ENCODE data around the gene DSCAML1. TPM values are rescaled to one million over a fixed set of nuclear protein-coding genes. Genes with fewer than 3 reads are reported as not detected.

DSCAML1 gene
- total RNA-seq, 2 experiments from 2014 or later = not detected

DNA sequence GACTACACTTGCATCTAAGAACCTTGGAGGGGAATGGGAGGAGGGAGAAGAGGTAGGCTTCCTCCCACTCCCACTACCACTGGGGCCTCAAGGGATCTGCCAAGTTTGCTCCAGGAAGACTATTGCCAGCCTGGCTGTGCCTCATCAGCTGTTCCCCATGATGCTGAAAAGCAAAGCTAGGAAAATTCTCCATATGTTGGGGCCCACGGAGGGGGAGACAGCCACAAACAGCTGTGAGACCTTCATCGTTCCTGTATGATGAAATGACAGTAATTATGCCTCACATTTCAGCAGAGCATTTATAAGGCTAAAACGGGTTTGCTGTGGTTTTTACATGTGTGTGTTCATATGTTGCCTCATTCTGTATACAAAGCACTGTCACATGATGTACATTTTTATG is 6.7 kb downstream of the DSCAML1 start:
- Histone ChIP-seq H3K36me3 (ENCODE audit: insufficient read depth, low read length) (no peaks in the 10 kb centered on the region), H4K20me1 (ENCODE audit: insufficient read depth, low read length) (no peaks in the 10 kb centered on the region), H3K4me1 (ENCODE audit: insufficient read depth, low read length, poor library complexity, severe bottlenecking) (no peaks in the 10 kb centered on the region), H3K4me3 (ENCODE audit: low read depth, low read length, poor library complexity, severe bottlenecking) (no peak overlapping the region), H3K79me2 (ENCODE audit: insufficient read depth, low read depth, low read length) (no peaks in the 10 kb centered on the region), H3K9me3 (ENCODE audit: low read length) (no peaks in the 10 kb centered on the region), H3K27ac (ENCODE audit: low read depth, low read length, poor library complexity, severe bottlenecking) (no peak overlapping the region), H2AFZ (ENCODE audit: low read length) (no peak overlapping the region), H3K4me2 (ENCODE audit: low read length) (no peak overlapping the region), H3K9me2 (ENCODE audit: insufficient read depth, low read length) (no peaks in the 10 kb centered on the region)
- ChIA-PET CTCF (ENCODE audit: unreplicated experiment) (no interaction called here), POLR2A (no interaction called here)
- TF ChIP-seq CTCF (conservative IDR thresholded peaks at IDR 0.05; ENCODE audit: low read length) (no peak), EZH2phosphoT487 (IDR thresholded peaks at IDR 0.05; ENCODE audit: borderline replicate concordance, low read depth, low read length) (no peak)
- BruUV-seq (replicated peaks) = no TSS peak
- no peak for DNase-seq (ENCODE audit: low spot score)
- intact Hi-C loops (cut with micrococcal nuclease; ENCODE audit: unreplicated experiment) = no loop called here

- intact Hi-C loops (cut with micrococcal nuclease; ENCODE audit: unreplicated experiment) = no loop called here
- Histone ChIP-seq H3K9me3 (ENCODE audit: low read length) (no peaks in the 10 kb centered on the region), H3K4me3 (ENCODE audit: low read depth, low read length, poor library complexity, severe bottlenecking) (no peak overlapping the region), H3K4me2 (ENCODE audit: low read length) (no peak overlapping the region), H3K36me3 (ENCODE audit: insufficient read depth, low read length) (no peaks in the 10 kb centered on the region), H4K20me1 (ENCODE audit: insufficient read depth, low read length) (no peaks in the 10 kb centered on the region), H3K79me2 (ENCODE audit: insufficient read depth, low read depth, low read length) (no peaks in the 10 kb centered on the region), H3K27ac (ENCODE audit: low read depth, low read length, poor library complexity, severe bottlenecking) (no peak overlapping the region), H3K4me1 (ENCODE audit: insufficient read depth, low read length, poor library complexity, severe bottlenecking) (no peaks in the 10 kb centered on the region), H2AFZ (ENCODE audit: low read length) (no peak overlapping the region), H3K9me2 (ENCODE audit: insufficient read depth, low read length) (no peaks in the 10 kb centered on the region)
- POLR2A ChIA-PET = interaction anchor here (0.6 kb wide), 1 partner anchor 117 kb away, joined by 7 read pairs; no protein-coding TSS in a partner anchor
- CTCF ChIA-PET (ENCODE audit: unreplicated experiment) = no interaction called here
- BruUV-seq (replicated peaks) = no TSS peak
- TF ChIP-seq CTCF (conservative IDR thresholded peaks at IDR 0.05; ENCODE audit: low read length) (no peak), EZH2phosphoT487 (IDR thresholded peaks at IDR 0.05; ENCODE audit: borderline replicate concordance, low read depth, low read length) (no peak)
- DNase-seq (ENCODE audit: low spot score) = no peak
Measured at GRCh38 chr11:117789241-117789640, 7.8 kb downstream of the DSCAML1 start.

GRCh38 chr11:117786135-117786870 is 10.7 kb downstream of the DSCAML1 start:
- POLR2A ChIA-PET = no interaction called here
- Histone ChIP-seq H3K79me2 (ENCODE audit: insufficient read depth, low read depth, low read length) (no peaks in the 10 kb centered on the region), H4K20me1 (ENCODE audit: insufficient read depth, low read length) (no peaks in the 10 kb centered on the region), H2AFZ (ENCODE audit: low read length) (no peak overlapping the region), H3K4me3 (ENCODE audit: low read depth, low read length, poor library complexity, severe bottlenecking) (no peak overlapping the region), H3K4me2 (ENCODE audit: low read length) (no peak overlapping the region), H3K36me3 (ENCODE audit: insufficient read depth, low read length) (no peaks in the 10 kb centered on the region), H3K9me2 (ENCODE audit: insufficient read depth, low read length) (no peaks in the 10 kb centered on the region), H3K4me1 (ENCODE audit: insufficient read depth, low read length, poor library complexity, severe bottlenecking) (no peaks in the 10 kb centered on the region), H3K27ac (ENCODE audit: low read depth, low read length, poor library complexity, severe bottlenecking) (no peak overlapping the region), H3K9me3 (ENCODE audit: low read length) (no peaks in the 10 kb centered on the region)
- CTCF ChIA-PET (ENCODE audit: unreplicated experiment) = no interaction called here
- TF ChIP-seq EZH2phosphoT487 (IDR thresholded peaks at IDR 0.05; ENCODE audit: borderline replicate concordance, low read depth, low read length) = no peak
- TF ChIP-seq CTCF (conservative IDR thresholded peaks at IDR 0.05; ENCODE audit: low read length) = no peak
- no TSS peak for BruUV-seq (replicated peaks)
- intact Hi-C loops (cut with micrococcal nuclease; ENCODE audit: unreplicated experiment) = no loop called here
- no peak for DNase-seq (ENCODE audit: low spot score)

Measured in OCI-LY7 (cell line).